Neuronal stem cell (in vitro differentiated cells): ENCODE results near the gene AACS. TPM values are rescaled to one million over a fixed set of nuclear protein-coding genes. Genes with fewer than 3 reads are reported as not detected.

Experiments
- DNase-seq: peaks from one replicate; pipeline ENCODE4 v3.0.0-alpha.2; 2013; ENCODE audit warnings: low spot score
- H2AFZ ChIP-seq: one replicate; pipeline ENCODE4 v1.6.1; 2013; ENCODE audit warnings: mild to moderate bottlenecking, low read length, inconsistent platforms
- H2AK5ac ChIP-seq: 2 replicates; pipeline ENCODE4 v1.6.1; 2013; ENCODE audit warnings: low read depth, mild to moderate bottlenecking, inconsistent platforms, low read length, moderate library complexity, mixed read lengths
- H2BK120ac ChIP-seq: 2 replicates; pipeline ENCODE4 v1.6.1; 2013; ENCODE audit warnings: low read depth, mild to moderate bottlenecking, inconsistent platforms, low read length, moderate library complexity, mixed read lengths
- H2BK12ac ChIP-seq: one replicate; pipeline ENCODE4 v1.6.1; 2013; ENCODE audit warnings: low read length, inconsistent platforms
- H2BK15ac ChIP-seq: 2 replicates; pipeline ENCODE4 v1.6.1; 2013; ENCODE audit warnings: mild to moderate bottlenecking, low read length, inconsistent platforms, mixed read lengths
- H2BK5ac ChIP-seq: one replicate; pipeline ENCODE4 v1.6.1; 2013; ENCODE audit warnings: inconsistent platforms, mild to moderate bottlenecking, low read length, moderate library complexity
- H3K14ac ChIP-seq: one replicate; pipeline ENCODE4 v1.6.1; 2013; ENCODE audit warnings: low read length, inconsistent platforms
- H3K18ac ChIP-seq: 2 replicates; pipeline ENCODE4 v1.6.1; 2013; ENCODE audit warnings: low read length, inconsistent platforms
- H3K23ac ChIP-seq: 2 replicates; pipeline ENCODE4 v1.6.1; 2013; ENCODE audit warnings: low read depth, mild to moderate bottlenecking, mixed read lengths, low read length, inconsistent platforms; ENCODE audit not compliant: poor library complexity
- H3K27ac ChIP-seq: replicated peaks from 3 replicates; pipeline ENCODE4 v1.5.1; 2013; ENCODE audit warnings: low read length, inconsistent platforms
- H3K27me3 ChIP-seq, 3 experiments: 2 replicates each; pipeline ENCODE4 v1.6.1; 2013; ENCODE audit warnings: low read length in 3 of 3, mild to moderate bottlenecking in 2 of 3, inconsistent platforms in 1 of 3, low read depth in 1 of 3, mixed read lengths in 1 of 3, moderate library complexity in 1 of 3; ENCODE audit not compliant: control insufficient read depth in 3 of 3, insufficient read depth in 3 of 3
- H3K36me3 ChIP-seq, 2 donors: replicated peaks in 1 of 2; 2 replicates each; pipeline ENCODE4 v1.6.1; 2013; ENCODE audit warnings: low read length in 2 of 2; ENCODE audit not compliant: control insufficient read depth in 2 of 2, insufficient read depth in 2 of 2
- H3K4ac ChIP-seq: 2 replicates; pipeline ENCODE4 v1.6.1; 2013; ENCODE audit warnings: inconsistent platforms, mild to moderate bottlenecking, low read length, moderate library complexity
- H3K4me1 ChIP-seq, 2 donors: 1 replicate in 1 of 2; 2 replicates in 1 of 2; pipeline ENCODE4 v1.6.1; 2013; ENCODE audit warnings: low read length in 2 of 2, low read depth in 1 of 2; ENCODE audit not compliant: control insufficient read depth in 2 of 2, insufficient read depth in 1 of 2
- H3K4me2 ChIP-seq: one replicate; pipeline ENCODE4 v1.6.1; 2013; ENCODE audit warnings: mild to moderate bottlenecking, low read length, inconsistent platforms; ENCODE audit not compliant: insufficient read depth, poor library complexity, severe bottlenecking
- H3K4me3 ChIP-seq, 2 donors: 2 replicates each; pipeline ENCODE4 v1.5.1; 2013; ENCODE audit warnings: low read length in 2 of 2, mild to moderate bottlenecking in 2 of 2, inconsistent platforms in 1 of 2, moderate library complexity in 1 of 2
- H3K79me1 ChIP-seq: one replicate; pipeline ENCODE4 v1.6.1; 2013; ENCODE audit warnings: low read depth, mild to moderate bottlenecking, inconsistent platforms, low read length, moderate library complexity
- H3K9ac ChIP-seq: one replicate; pipeline ENCODE4 v1.6.1; 2013; ENCODE audit warnings: mild to moderate bottlenecking, low read depth, low read length, inconsistent platforms; ENCODE audit not compliant: poor library complexity
- H3K9me3 ChIP-seq, 2 donors: replicated peaks in 1 of 2; 2 replicates each; pipeline versions ENCODE3 to v1.6.1; 2013; ENCODE audit warnings: low read length in 2 of 2, mild to moderate bottlenecking in 2 of 2, inconsistent platforms in 1 of 2, low read depth in 1 of 2, mixed read lengths in 1 of 2, moderate library complexity in 1 of 2; ENCODE audit not compliant: control insufficient read depth in 2 of 2, insufficient read depth in 1 of 2
- H4K8ac ChIP-seq: one replicate; pipeline ENCODE4 v1.6.1; 2013; ENCODE audit warnings: low read depth, mild to moderate bottlenecking, inconsistent platforms, low read length, moderate library complexity
- H4K91ac ChIP-seq: one replicate; pipeline ENCODE4 v1.6.1; 2013; ENCODE audit warnings: low read length, low read depth, mild to moderate bottlenecking, inconsistent platforms; ENCODE audit not compliant: poor library complexity
- WGBS, 2 donors: extraction: QIAGEN DNeasy Blood & Tissue Kit; methylation state at CpG; one replicate each; pipeline ENCODE4 v1.1.7; 2013; ENCODE audit warnings: missing lambda C conversion rate in 2 of 2, mixed read lengths in 1 of 2; ENCODE audit not compliant: insufficient read length in 2 of 2, insufficient replicate concordance in 1 of 2; ENCODE audit errors: extremely low coverage in 2 of 2; 5-methylcytosine and 5-hydroxymethylcytosine counted together
- polyA plus RNA-seq, 2 experiments: library from polyadenylated mRNA; stranded (reverse); fragments of 200-250 nt; gene quantifications; one replicate each; pipeline ENCODE4 v1.2.3, GENCODE V29; 2013

The AACS gene, protein sequence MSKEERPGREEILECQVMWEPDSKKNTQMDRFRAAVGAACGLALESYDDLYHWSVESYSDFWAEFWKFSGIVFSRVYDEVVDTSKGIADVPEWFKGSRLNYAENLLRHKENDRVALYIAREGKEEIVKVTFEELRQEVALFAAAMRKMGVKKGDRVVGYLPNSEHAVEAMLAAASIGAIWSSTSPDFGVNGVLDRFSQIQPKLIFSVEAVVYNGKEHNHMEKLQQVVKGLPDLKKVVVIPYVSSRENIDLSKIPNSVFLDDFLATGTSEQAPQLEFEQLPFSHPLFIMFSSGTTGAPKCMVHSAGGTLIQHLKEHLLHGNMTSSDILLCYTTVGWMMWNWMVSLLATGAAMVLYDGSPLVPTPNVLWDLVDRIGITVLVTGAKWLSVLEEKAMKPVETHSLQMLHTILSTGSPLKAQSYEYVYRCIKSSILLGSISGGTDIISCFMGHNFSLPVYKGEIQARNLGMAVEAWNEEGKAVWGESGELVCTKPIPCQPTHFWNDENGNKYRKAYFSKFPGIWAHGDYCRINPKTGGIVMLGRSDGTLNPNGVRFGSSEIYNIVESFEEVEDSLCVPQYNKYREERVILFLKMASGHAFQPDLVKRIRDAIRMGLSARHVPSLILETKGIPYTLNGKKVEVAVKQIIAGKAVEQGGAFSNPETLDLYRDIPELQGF
- polyA plus RNA-seq (2013, experiment 1 of 2), result 13.7 TPM
- polyA plus RNA-seq (2013, experiment 2 of 2), result 14.1 TPM

DNA sequence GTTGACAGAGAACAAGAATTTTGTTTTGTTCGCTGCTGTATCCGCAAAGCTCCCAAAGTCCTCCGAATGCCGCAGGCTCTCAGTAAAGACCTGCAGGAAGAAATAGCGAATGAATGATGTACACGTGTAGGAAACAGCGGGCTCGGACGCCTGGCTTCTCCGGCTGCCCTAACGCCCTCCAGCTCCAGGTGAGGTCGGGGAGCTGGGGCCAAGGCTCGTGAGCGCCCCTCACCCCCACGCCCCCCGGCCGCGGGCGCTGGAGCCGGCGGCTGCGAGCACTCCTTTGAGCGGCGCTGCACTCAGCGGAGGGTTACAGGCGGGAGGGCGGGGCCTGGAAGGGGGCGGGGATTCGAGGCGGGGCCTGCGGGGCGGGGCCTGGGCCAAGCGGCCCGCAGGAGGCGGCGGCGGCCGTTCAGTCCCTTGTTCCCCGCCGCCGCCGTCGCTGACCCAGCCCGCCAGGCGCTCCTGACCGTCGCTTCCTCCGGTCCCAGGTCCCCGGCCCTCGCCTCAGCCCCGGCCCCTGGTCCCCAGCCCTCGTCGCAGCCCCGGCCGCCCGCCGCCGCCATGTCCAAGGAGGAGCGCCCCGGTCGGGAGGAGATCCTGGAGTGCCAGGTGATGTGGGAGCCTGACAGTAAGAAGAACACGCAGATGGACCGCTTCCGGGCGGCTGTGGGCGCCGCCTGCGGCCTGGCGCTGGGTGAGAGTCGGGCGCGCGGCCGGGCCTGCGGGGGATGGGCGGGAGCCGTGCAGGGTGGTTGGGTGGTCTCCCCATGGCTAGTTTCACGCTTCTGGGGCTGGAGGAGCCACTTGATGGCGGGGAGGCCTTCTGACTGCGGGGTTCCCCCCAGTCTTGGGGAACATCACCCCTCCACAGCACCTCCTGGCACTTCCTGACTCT, at the start of gene AACS:
Gene AACS (plus strand): TSS at position 415 of the 898 bp plus-strand sequence. CDS start 150 bp downstream, at position 565.
- Histone ChIP-seq H3K4me1 (peaks cover 12 to 15% of the 10 kb centered on the region in 2 donors), H3K79me1 (peaks cover 7% of the 10 kb centered on the region), H2AFZ (peak within 1 kb of the TSS; percentile 100), H3K23ac (peak within 1 kb of the TSS; percentile 89), H3K9me3 (peaks cover 0 to 5% of the 10 kb centered on the region in 2 donors), H2BK5ac (peak within 1 kb of the TSS; percentile 56), H3K14ac (peak within 1 kb of the TSS; percentile 94), H3K27ac (no peak within 1 kb of the TSS), H2AK5ac (peak within 1 kb of the TSS; percentile 89), H3K9ac (peak within 1 kb of the TSS; percentile 88), H3K36me3 (peaks cover 0 to 7% of the 10 kb centered on the region in 2 donors), H4K8ac (no peak within 1 kb of the TSS), H3K4me3 (peak within 1 kb of the TSS; percentile 69 to 87), H2BK120ac (peak within 1 kb of the TSS; percentile 47), H4K91ac (no peak within 1 kb of the TSS), H3K4ac (no peak within 1 kb of the TSS), H3K18ac (peak within 1 kb of the TSS; percentile 98), H2BK15ac (no peak within 1 kb of the TSS), H3K4me2 (peak within 1 kb of the TSS; percentile 77), H2BK12ac (no peak within 1 kb of the TSS), H3K27me3 (peaks cover 0 to 17% (median 0%) of the 10 kb centered on the region in 3 experiments)
- peak; percentile 85 for DNase-seq
- WGBS, 2 donors, result no CpG with 5 or more reads among the region's 80 CpGs

DNA sequence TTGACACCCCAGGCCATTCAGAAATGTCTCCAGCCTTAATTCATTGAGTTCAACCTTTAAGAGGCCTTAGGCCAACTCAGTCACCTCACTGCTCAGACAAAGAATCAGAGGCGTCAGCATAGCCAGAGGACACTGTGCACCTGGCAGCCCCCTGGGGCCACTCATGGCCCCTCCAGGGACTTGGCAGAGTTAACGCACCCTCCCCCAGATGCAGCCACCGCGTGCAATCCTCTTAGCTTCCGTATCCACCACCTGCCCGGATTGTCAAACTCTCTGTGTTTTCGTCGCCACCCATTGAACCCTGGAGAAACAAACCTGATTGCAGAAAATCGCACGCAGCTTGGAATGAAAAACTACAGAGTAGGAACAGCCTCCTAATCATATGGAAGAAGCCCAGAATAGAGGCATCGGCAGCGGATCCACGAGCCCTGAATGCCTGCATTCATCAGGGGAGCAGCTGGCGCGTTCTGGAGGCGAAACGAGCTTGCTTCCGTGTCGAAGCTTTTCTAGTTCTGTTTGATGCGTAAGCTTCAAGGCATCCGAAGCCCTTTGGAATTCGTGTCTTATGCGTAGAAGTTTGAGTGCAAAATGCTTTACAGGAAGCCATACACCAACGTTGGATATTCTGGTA, 49.4 kb upstream of the AACS start:
- H3K4me1 ChIP-seq, result no peaks in the 10 kb centered on the region
- no peak overlapping the region for H2BK5ac ChIP-seq
- H2AK5ac ChIP-seq, result no peak overlapping the region
- no peaks in the 10 kb centered on the region for H3K27me3 ChIP-seq
- peaks cover 0 to 2% of the 10 kb centered on the region in 2 donors for H3K9me3 ChIP-seq
- no peak overlapping the region for H3K14ac ChIP-seq
- no peak overlapping the region for H4K8ac ChIP-seq
- H3K18ac ChIP-seq, result no peak overlapping the region
- no peak overlapping the region for H2AFZ ChIP-seq
- no peak for DNase-seq
- no peak overlapping the region for H3K4ac ChIP-seq
- H3K4me2 ChIP-seq, result no peak overlapping the region
- no peak overlapping the region for H4K91ac ChIP-seq
- no peak overlapping the region for H2BK120ac ChIP-seq
- no CpG with 5 or more reads among the region's 24 CpGs for WGBS, 2 donors
- H3K9ac ChIP-seq, result no peak overlapping the region
- H3K23ac ChIP-seq, result no peak overlapping the region
- no peak overlapping the region for H3K27ac ChIP-seq
- no peak overlapping the region for H2BK15ac ChIP-seq
- H2BK12ac ChIP-seq, result no peak overlapping the region
- H3K79me1 ChIP-seq, result peaks cover 2% of the 10 kb centered on the region
- H3K36me3 ChIP-seq, result peaks cover 22 to 83% of the 10 kb centered on the region in 2 donors
- H3K4me3 ChIP-seq, result no peak overlapping the region

DNA sequence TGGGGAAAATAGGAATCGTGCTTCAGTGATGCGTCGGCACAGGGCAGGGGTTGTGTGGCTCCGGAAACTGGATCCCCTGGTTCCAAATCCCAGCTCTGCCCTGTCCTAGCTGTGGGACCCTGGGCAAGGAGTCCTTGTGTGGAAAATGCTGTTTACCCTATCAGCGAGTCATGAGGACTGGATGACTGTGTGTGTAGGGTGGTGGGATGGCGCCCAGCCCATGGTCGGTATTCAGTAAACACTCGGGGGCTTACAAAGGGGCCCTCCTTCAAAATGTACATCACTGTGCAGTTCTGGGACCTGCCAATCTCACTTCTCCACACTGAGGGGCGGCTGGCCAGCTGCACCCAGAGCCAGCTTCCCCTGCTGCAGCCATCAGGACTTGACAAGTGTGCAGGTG, 47.4 kb upstream of the AACS start:
- Histone ChIP-seq H3K27ac (no peak overlapping the region), H3K36me3 (peaks cover 20 to 85% of the 10 kb centered on the region in 2 donors), H3K4me2 (no peak overlapping the region), H2AFZ (no peak overlapping the region), H3K9me3 (peaks cover 2 to 9% of the 10 kb centered on the region in 2 donors), H3K9ac (no peak overlapping the region), H3K4me1 (no peaks in the 10 kb centered on the region), H2BK120ac (no peak overlapping the region), H2BK12ac (no peak overlapping the region), H4K8ac (no peak overlapping the region), H4K91ac (no peak overlapping the region), H3K4me3 (no peak overlapping the region), H3K79me1 (peaks cover 2% of the 10 kb centered on the region), H2BK15ac (no peak overlapping the region), H2BK5ac (peak overlapping the region; percentile 35), H3K27me3 (no peaks in the 10 kb centered on the region), H3K4ac (no peak overlapping the region), H3K18ac (no peak overlapping the region), H3K23ac (no peak overlapping the region), H3K14ac (no peak overlapping the region), H2AK5ac (no peak overlapping the region)
- no CpG with 5 or more reads among the region's 9 CpGs for WGBS, 2 donors
- DNase-seq, result no peak
